Mesodermal cell (in vitro differentiated cells): ENCODE measurements around the gene ALKBH2.

Source experiments
- H3K27ac ChIP-seq: 2 replicates; pipeline ENCODE4 v1.7.0; 2013; ENCODE audit warnings: mild to moderate bottlenecking, low read depth, low read length, moderate library complexity; ENCODE audit not compliant: severe bottlenecking
- H3K36me3 ChIP-seq: 2 replicates; pipeline ENCODE4 v1.7.1; 2013; ENCODE audit warnings: mild to moderate bottlenecking, low read length, moderate library complexity; ENCODE audit not compliant: control insufficient read depth, insufficient read depth
- H3K4me1 ChIP-seq: one replicate; pipeline ENCODE4 v1.7.1; 2013; ENCODE audit warnings: mild to moderate bottlenecking, low read length; ENCODE audit not compliant: insufficient read depth, control insufficient read depth, poor library complexity, severe bottlenecking
- H3K4me3 ChIP-seq: 2 replicates; pipeline ENCODE4 v1.7.0; 2013; ENCODE audit warnings: low read length, control low read depth, mild to moderate bottlenecking; ENCODE audit not compliant: insufficient read depth, poor library complexity, severe bottlenecking; ENCODE audit errors: extremely low read depth
- H3K9me3 ChIP-seq: 2 replicates; pipeline ENCODE4 v1.7.1; 2013; ENCODE audit warnings: mild to moderate bottlenecking, low read length, moderate library complexity; ENCODE audit not compliant: control insufficient read depth
- WGBS, 2 experiments: methylation state at CpG; one replicate each; pipeline ENCODE4 v1.1.5; 2013; ENCODE audit warnings: missing lambda C conversion rate in 2 of 2; ENCODE audit not compliant: insufficient coverage in 2 of 2; 5-methylcytosine and 5-hydroxymethylcytosine counted together

The ALKBH2 gene

DNA sequence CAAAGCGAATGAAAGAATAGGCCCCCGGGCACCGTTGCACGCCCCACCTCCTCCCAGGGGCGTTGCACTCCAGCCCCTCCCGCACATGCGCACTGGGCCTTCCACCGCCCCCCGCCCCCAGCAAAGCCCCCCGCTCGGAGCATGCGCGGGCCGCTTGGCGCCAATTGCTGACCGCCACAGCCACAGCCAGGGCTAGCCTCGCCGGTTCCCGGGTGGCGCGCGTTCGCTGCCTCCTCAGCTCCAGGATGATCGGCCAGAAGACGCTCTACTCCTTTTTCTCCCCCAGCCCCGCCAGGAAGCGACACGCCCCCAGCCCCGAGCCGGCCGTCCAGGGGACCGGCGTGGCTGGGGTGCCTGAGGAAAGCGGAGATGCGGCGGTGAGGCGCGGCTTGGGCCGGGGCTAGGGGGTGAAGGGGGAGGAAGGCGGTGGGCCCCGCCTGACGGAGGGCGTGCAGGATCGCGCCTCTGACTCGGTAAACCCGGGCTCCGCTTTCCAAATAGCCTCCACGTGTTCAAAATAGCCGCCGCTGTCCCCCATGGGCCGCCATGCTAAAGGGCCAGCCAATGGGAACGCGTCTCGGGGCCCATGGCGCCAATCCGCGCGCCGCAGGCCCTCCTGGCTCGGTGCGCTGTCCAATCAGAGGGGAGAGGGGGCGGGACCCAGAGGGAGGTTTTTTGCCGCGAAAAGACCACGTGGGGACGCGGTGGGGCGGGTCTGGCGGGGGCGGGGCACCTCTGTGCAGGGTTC is 4.3 kb upstream of the ALKBH2 start, which contains the start of gene UNG:
UNG (plus strand) TSS at position 163 of the 748 bp plus-strand sequence; CDS start at position 246, 83 bp downstream.
- Histone ChIP-seq H3K27ac (peak within 1 kb of the TSS; percentile 75), H3K4me3 (peak within 1 kb of the TSS; percentile 72), H3K9me3 (no peaks in the 10 kb centered on the region), H3K36me3 (peaks cover 25% of the 10 kb centered on the region), H3K4me1 (no peaks in the 10 kb centered on the region)
- 1% methylated on average over 33 to 39 of the region's 71 CpGs for WGBS, 2 experiments

DNA sequence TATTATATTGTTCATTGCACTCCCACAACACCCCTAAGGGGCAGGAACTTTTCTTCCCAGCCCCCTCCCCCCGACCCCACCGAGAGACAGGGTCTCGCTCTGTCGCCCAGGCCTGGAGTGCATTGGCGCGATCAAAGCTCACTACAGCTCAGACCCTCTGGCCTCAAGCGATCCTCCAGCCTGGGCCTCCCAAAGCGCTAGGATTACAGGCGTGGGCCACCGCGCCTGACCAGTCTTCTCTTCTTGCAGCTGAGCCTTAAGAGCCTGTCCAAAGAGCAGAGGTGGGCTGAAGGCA is 3.8 kb upstream of the ALKBH2 start:
- no peaks in the 10 kb centered on the region for H3K4me1 ChIP-seq
- no peaks in the 10 kb centered on the region for H3K9me3 ChIP-seq
- peak overlapping the region; percentile 75 for H3K27ac ChIP-seq
- H3K4me3 ChIP-seq: peak overlapping the region; percentile 72
- WGBS, 2 experiments: 32 to 52% methylated on average over 9 to 11 of the region's 11 CpGs
- H3K36me3 ChIP-seq: peaks cover 20% of the 10 kb centered on the region

DNA sequence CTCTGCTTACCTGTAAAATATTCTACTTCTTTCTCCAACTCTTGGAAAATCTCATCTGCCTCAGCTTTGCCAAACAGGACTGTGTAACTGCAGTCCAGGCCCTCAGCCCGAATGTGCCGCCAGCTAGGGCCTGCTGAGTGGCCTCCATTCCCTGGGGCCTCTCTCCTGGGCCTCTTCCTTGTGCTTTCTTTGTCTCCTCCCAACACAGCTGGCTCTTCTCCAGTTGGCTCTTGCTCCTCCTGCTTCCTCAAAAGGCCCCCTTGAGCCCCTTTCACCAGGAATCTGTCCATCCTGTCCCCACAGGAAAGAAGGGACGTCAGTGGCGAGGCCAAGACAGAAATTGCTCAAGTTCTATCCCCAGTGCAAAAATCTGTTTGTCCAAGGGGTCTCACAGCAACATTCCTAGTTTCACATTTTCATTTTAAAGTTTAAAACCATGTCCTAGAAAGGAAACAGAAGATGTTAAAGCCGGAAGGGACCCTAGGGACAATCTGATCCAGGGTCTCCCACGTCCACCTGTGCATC is 713 bp downstream of the ALKBH2 start:
- WGBS, 2 experiments: 92 to 100% methylated on average over 5 to 6 of the region's 6 CpGs

DNA sequence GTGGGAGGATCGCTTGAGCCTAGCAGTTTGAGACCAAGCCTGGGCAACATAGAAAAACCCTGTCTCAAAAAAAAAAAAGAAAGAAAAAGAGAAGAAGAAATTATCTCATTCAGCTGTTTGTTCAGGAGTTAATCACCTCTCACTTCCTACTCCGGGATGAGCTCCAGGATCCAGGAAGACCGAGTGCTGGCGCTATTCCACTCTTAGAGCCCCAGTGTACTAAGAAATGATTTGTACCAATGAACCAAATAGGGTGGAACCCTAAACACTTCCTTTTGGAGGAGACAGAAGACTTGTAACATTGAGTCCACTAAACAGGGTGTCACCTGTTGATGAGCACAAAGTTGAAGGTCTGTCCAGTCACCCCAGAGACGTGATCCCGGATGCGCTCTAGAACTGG is 3.6 kb downstream of the ALKBH2 start:
- peaks cover 24% of the 10 kb centered on the region for H3K36me3 ChIP-seq
- H3K4me1 ChIP-seq: peaks cover 6% of the 10 kb centered on the region
- H3K27ac ChIP-seq: no peak overlapping the region
- H3K9me3 ChIP-seq: no peaks in the 10 kb centered on the region
- H3K4me3 ChIP-seq: no peak overlapping the region
- WGBS, 2 experiments: 97% methylated on average over 3 to 5 of the region's 7 CpGs

More for the DNA sequence above, 713 bp downstream of the ALKBH2 start:
- H3K27ac ChIP-seq: no peak overlapping the region
- H3K36me3 ChIP-seq: peaks cover 8% of the 10 kb centered on the region
- H3K4me3 ChIP-seq: no peak overlapping the region
- H3K4me1 ChIP-seq: peaks cover 6% of the 10 kb centered on the region
- H3K9me3 ChIP-seq: no peaks in the 10 kb centered on the region

GRCh38 chr12:109088818-109089217 is 4.5 kb downstream of the ALKBH2 start:
- Histone ChIP-seq H3K4me3 (no peak overlapping the region), H3K27ac (no peak overlapping the region), H3K36me3 (peaks cover 26% of the 10 kb centered on the region), H3K9me3 (no peaks in the 10 kb centered on the region), H3K4me1 (peaks cover 6% of the 10 kb centered on the region)
- 79 to 83% methylated on average over 6 of the region's 6 CpGs for WGBS, 2 experiments

GRCh38 chr12:109087250-109087649 is 6.0 kb downstream of the ALKBH2 start:
- Histone ChIP-seq H3K27ac (no peak overlapping the region), H3K9me3 (no peaks in the 10 kb centered on the region), H3K4me1 (peaks cover 6% of the 10 kb centered on the region), H3K36me3 (peaks cover 37% of the 10 kb centered on the region), H3K4me3 (no peak overlapping the region)
- WGBS, 2 experiments: 93 to 98% methylated on average over 5 of the region's 5 CpGs

DNA sequence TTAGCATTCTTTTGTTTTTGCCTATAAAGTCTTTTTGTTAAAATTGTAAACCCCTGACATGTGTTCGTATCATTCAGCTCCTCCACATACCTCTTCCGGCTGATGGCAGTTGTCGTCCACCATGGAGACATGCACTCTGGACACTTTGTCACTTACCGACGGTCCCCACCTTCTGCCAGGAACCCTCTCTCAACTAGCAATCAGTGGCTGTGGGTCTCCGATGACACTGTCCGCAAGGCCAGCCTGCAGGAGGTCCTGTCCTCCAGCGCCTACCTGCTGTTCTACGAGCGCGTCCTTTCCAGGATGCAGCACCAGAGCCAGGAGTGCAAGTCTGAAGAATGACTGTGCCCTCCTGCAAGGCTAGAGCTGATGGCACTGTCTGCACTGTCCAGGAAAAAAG is 7.7 kb downstream of the ALKBH2 start:
- H3K4me1 ChIP-seq: peaks cover 6% of the 10 kb centered on the region
- H3K27ac ChIP-seq: no peak overlapping the region
- WGBS, 2 experiments: 92 to 93% methylated on average over 11 of the region's 11 CpGs
- H3K4me3 ChIP-seq: no peak overlapping the region
- peaks cover 48% of the 10 kb centered on the region for H3K36me3 ChIP-seq
- no peaks in the 10 kb centered on the region for H3K9me3 ChIP-seq

- no CpG with 5 or more reads among the region's 2 CpGs for WGBS, 2 experiments
- peaks cover 6% of the 10 kb centered on the region for H3K4me1 ChIP-seq
- no peak overlapping the region for H3K27ac ChIP-seq
- H3K36me3 ChIP-seq: peaks cover 48% of the 10 kb centered on the region
- no peaks in the 10 kb centered on the region for H3K9me3 ChIP-seq
- no peak overlapping the region for H3K4me3 ChIP-seq
Measured at GRCh38 chr12:109084425-109084824, 8.8 kb downstream of the ALKBH2 start.

DNA sequence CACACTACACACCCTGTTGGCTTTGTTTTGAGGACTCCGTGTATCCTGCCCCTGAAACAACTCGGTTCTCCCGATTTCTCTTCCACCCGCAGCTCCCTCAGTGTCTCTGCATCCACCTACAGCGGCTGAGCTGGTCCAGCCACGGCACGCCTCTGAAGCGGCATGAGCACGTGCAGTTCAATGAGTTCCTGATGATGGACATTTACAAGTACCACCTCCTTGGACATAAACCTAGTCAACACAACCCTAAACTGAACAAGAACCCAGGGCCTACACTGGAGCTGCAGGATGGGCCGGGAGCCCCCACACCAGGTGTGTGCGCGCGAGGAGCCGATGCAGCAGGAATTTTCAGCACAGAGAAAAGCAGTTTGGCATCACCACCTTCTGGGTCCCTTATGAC is 10.5 kb downstream of the ALKBH2 start:
- Histone ChIP-seq H3K4me1 (no peaks in the 10 kb centered on the region), H3K9me3 (no peaks in the 10 kb centered on the region), H3K36me3 (peaks cover 39% of the 10 kb centered on the region), H3K4me3 (no peak overlapping the region), H3K27ac (no peak overlapping the region)
- WGBS, 2 experiments: 96 to 97% methylated on average over 10 to 14 of the region's 14 CpGs

- H3K27ac ChIP-seq: no peak overlapping the region
- H3K4me3 ChIP-seq: no peak overlapping the region
- H3K4me1 ChIP-seq: no peaks in the 10 kb centered on the region
- H3K36me3 ChIP-seq: peaks cover 27% of the 10 kb centered on the region
- H3K9me3 ChIP-seq: no peaks in the 10 kb centered on the region
Measured at GRCh38 chr12:109074866-109075265, 18.4 kb downstream of the ALKBH2 start.
